ENCODE measurements around the gene MN1.

MN1 gene

GRCh38 chr22:27823221-27823620, 21.7 kb upstream of the MN1 start:
- no peak for DNase-seq

GRCh38 chr22:27820896-27821866, 19.6 kb upstream of the MN1 start:
- no peak for DNase-seq

- DNase-seq, result no peak
These were observed 15.0 kb upstream of the MN1 start for GRCh38 chr22:27816552-27816951.

- DNase-seq, result no peak
These were observed 14.4 kb upstream of the MN1 start for GRCh38 chr22:27815826-27816530.

GRCh38 chr22:27814993-27815392, 13.4 kb upstream of the MN1 start:
- no peak for DNase-seq

GRCh38 chr22:27811778-27812177, 10.2 kb upstream of the MN1 start:
- no peak for DNase-seq

- DNase-seq, result peak; percentile 42
These were observed 9.1 kb upstream of the MN1 start for GRCh38 chr22:27810609-27811151.

- no peak for DNase-seq
These were observed 8.4 kb upstream of the MN1 start for GRCh38 chr22:27809700-27810608.

GRCh38 chr22:27809226-27809603, 7.7 kb upstream of the MN1 start:
- DNase-seq, result no peak

GRCh38 chr22:27808451-27809225, 7.1 kb upstream of the MN1 start:
- DNase-seq, result no peak

GRCh38 chr22:27805841-27806240, 4.3 kb upstream of the MN1 start:
- no peak for DNase-seq

GRCh38 chr22:27804470-27805297, 3.1 kb upstream of the MN1 start:
- peak; percentile 57 for DNase-seq

- no peak for DNase-seq
These were observed 2.4 kb upstream of the MN1 start for GRCh38 chr22:27803841-27804415.

GRCh38 chr22:27802346-27803073, 954 bp upstream of the MN1 start:
- no peak for DNase-seq

GRCh38 chr22:27801202-27801615, 347 bp downstream of the MN1 start:
- DNase-seq, result peak; percentile 8

GRCh38 chr22:27800250-27801201, 1.0 kb downstream of the MN1 start:
- DNase-seq, result peak; percentile 28

- peak; percentile 26 for DNase-seq
These were observed 1.7 kb downstream of the MN1 start for GRCh38 chr22:27799827-27800249.

- no peak for DNase-seq
These were observed 2.3 kb downstream of the MN1 start for GRCh38 chr22:27799015-27799826.
